GM12878 (cell line): ENCODE measurements around the gene TIMM8A. TPM values are rescaled to one million over a fixed set of nuclear protein-coding genes. Genes with fewer than 3 reads are reported as not detected.
A peak's percentile ranks its signal among the peaks of the same experiment; 100 is the strongest.
"Not testable (repeated sequence)": the region's sequence is repeated elsewhere in the genome, so short reads cannot be mapped to it uniquely, and the experiment has no call there.

Experiments used
- ATAC-seq: fragments of 200-7000 bp; cut with Tn5 transposase; 3 replicates; pipeline ENCODE4 v1.9.1; 2020; ENCODE audit warnings: mild to moderate bottlenecking, moderate library complexity
- BruUV-seq: library from RNA; stranded (reverse); fragments of 400-500 nt; replicated peaks from 2 replicates; lab custom pipeline; 2021; lab: Mats Ljungman, UMichigan
- CTCF ChIA-PET: fragments of 300-600 bp; sonication (Branson Sonifier 250); formaldehyde crosslinking; extraction: SDS; loops from one replicate; lab custom pipeline; 2021; ENCODE audit warnings: inconsistent platforms; lab: Yijun Ruan, JAX
- POLR2A ChIA-PET: fragments of 350-600 bp; formaldehyde crosslinking; extraction: SDS; loops from one replicate; lab custom pipeline; 2021; ENCODE audit warnings: inconsistent platforms; lab: Charles Lee
- RAD21 ChIA-PET: fragments of 300-600 bp; sonication (Branson Sonifier 250); formaldehyde crosslinking; loops from one replicate; lab custom pipeline; 2023; ENCODE audit warnings: antibody characterized with exemption; ENCODE audit not compliant: unreplicated experiment; lab: Charles Lee
- SMC1A ChIA-PET: fragments of 300-600 bp; sonication (Branson Sonifier 250); formaldehyde crosslinking; loops from one replicate; lab custom pipeline; 2023; ENCODE audit not compliant: unreplicated experiment, uncharacterized antibody; lab: Charles Lee
- DNase-seq: peaks from one replicate; pipeline ENCODE4 v3.0.0-alpha.2; 2011; ENCODE audit warnings: low read depth, low spot score
- FAIRE-seq: peaks from 3 replicates; lab custom pipeline; 2011; peaks lifted over from hg19 to GRCh38; lab: Jason Lieb, UNC
- H2AFZ ChIP-seq: 2 replicates; pipeline ENCODE4 v1.6.0; 2011; ENCODE audit warnings: low read depth, low read length, control low read depth; ENCODE audit not compliant: control insufficient read depth
- H3K27ac ChIP-seq: 2 replicates; pipeline ENCODE4 v1.5.1; 2011; ENCODE audit warnings: control low read depth; ENCODE audit not compliant: control insufficient read depth, insufficient read depth
- H3K27me3 ChIP-seq, 2 experiments: replicated peaks in 1 of 2; 2 replicates each; pipeline versions ENCODE4 v1.6.0 to v1.6.1; 2011; ENCODE audit warnings: low read length in 1 of 2; ENCODE audit not compliant: control insufficient read depth in 2 of 2, insufficient read depth in 2 of 2
- H3K36me3 ChIP-seq, 2 experiments: 2 replicates each; pipeline ENCODE4 v1.5.1; 2011; ENCODE audit warnings: low read length in 1 of 2; ENCODE audit not compliant: control insufficient read depth in 2 of 2, insufficient read depth in 2 of 2
- H3K4me1 ChIP-seq: 2 replicates; pipeline ENCODE4 v1.6.1; 2011; ENCODE audit warnings: mild to moderate bottlenecking, low read length, moderate library complexity, mixed read lengths; ENCODE audit not compliant: control insufficient read depth, insufficient read depth
- H3K4me2 ChIP-seq: 2 replicates; pipeline ENCODE4 v1.6.0; 2011; ENCODE audit warnings: control low read depth; ENCODE audit not compliant: control insufficient read depth, insufficient read depth
- H3K4me3 ChIP-seq: fragments of 200-600 bp; sonication (generic); 2 replicates; pipeline ENCODE4 v1.5.1; 2016
- H3K79me2 ChIP-seq: 2 replicates; pipeline ENCODE4 v1.6.0; 2011; ENCODE audit warnings: low read length; ENCODE audit not compliant: control insufficient read depth, insufficient read depth
- H3K9ac ChIP-seq: 2 replicates; pipeline ENCODE4 v1.8.0; 2011; ENCODE audit warnings: low read length, control low read depth, mixed read lengths; ENCODE audit not compliant: control insufficient read depth, insufficient read depth
- H3K9me3 ChIP-seq: replicated peaks from 3 replicates; pipeline ENCODE4 v1.5.1; 2011; ENCODE audit warnings: mild to moderate bottlenecking, low read length; ENCODE audit not compliant: control insufficient read depth, insufficient read depth
- H4K20me1 ChIP-seq: 2 replicates; pipeline ENCODE4 v1.6.0; 2011; ENCODE audit not compliant: control insufficient read depth, insufficient read depth
- JUNB ChIP-seq: IDR thresholded peaks from 2 replicates; pipeline ENCODE4 v1.6.1; 2016; ENCODE audit warnings: antibody characterized with exemption, mild to moderate bottlenecking
- RBBP5 ChIP-seq: fragments of 200-600 bp; sonication (generic); conservative IDR thresholded peaks from 2 replicates; pipeline ENCODE4 v1.6.1; 2016
- SPI1 ChIP-seq: IDR thresholded peaks from 2 replicates; pipeline ENCODE4 v1.6.1; 2011; ENCODE audit warnings: low read depth, mild to moderate bottlenecking, low read length, moderate library complexity, borderline replicate concordance; ENCODE audit not compliant: insufficient read depth
- YY1 ChIP-seq: IDR thresholded peaks from 2 replicates; pipeline ENCODE4 v1.6.1; 2011; ENCODE audit warnings: low read depth, mild to moderate bottlenecking, low read length
- WGBS: methylation state at CpG from one replicate; pipeline ENCODE4 v1.1.6; 2016; ENCODE audit warnings: low lambda C conversion rate; ENCODE audit not compliant: insufficient replicate concordance, insufficient coverage; ENCODE audit errors: missing lambda C conversion rate; 5-methylcytosine and 5-hydroxymethylcytosine counted together
- in situ Hi-C: fragments of 300-500 bp; cut with MboI; formaldehyde crosslinking; loops from 9 replicates; pipeline ENCODE4 v1.14.3; 2018; ENCODE audit warnings: mixed read lengths
- intact Hi-C: fragments of 100-400 bp; cut with micrococcal nuclease; formaldehyde crosslinking; loops from one replicate; pipeline ENCODE4 v1.14.2; 2022; ENCODE audit not compliant: unreplicated experiment
- polyA plus RNA-seq, 11 experiments: library from polyadenylated mRNA; depleted of rRNA in 4 of 11; unstranded in 6 of 11; stranded (reverse) in 5 of 11; fragments of >200 nt; fragmentation: Nextera tagmentation in 4 of 11; fragmentation: Illumina TruSeq in 1 of 11; extraction: Ambion mirVana in 4 of 11; extraction: Trizol in 1 of 11; gene quantifications; 1 replicate in 1 of 11; 2 replicates in 10 of 11; pipeline versions ENCODE4 v1.2.1 to v1.2.3, GENCODE V29; 2011 to 2016; ENCODE audit warnings: inconsistent platforms in 2 of 11, missing spikeins in 2 of 11, low read depth in 1 of 11
- total RNA-seq, 4 experiments: library from RNA; depleted of rRNA in 3 of 4; stranded (reverse); fragments of >200 nt in 3 of 4; fragmentation: Illumina TruSeq in 1 of 4; extraction: Trizol in 1 of 4; gene quantifications; 2 replicates each; pipeline versions ENCODE4 v1.2.1 to v1.2.3, GENCODE V29; 2013 to 2021
- TF ChIP-seq, protein P1 (sequence below): fragments of 450-650 bp; IDR thresholded peaks from 2 replicates; pipeline ENCODE4 v1.6.1; 2017; ENCODE audit warnings: mild to moderate bottlenecking
- TF ChIP-seq, protein P2 (sequence below): fragments of 450-650 bp; IDR thresholded peaks from 2 replicates; pipeline ENCODE4 v1.6.1; 2016; ENCODE audit warnings: mild to moderate bottlenecking
- TF ChIP-seq, protein P3 (sequence below): fragments of 450-650 bp; IDR thresholded peaks from 2 replicates; pipeline ENCODE4 v1.6.1; 2016; ENCODE audit warnings: mild to moderate bottlenecking, moderate library complexity, borderline replicate concordance

TIMM8A gene
- total and polyA plus RNA-seq, 10 of the 15 experiments (the other 5 are each of a cell fraction or from before 2014, with no cell fraction given) = 6.7 to 92.7 (median 26.5) TPM

DNA sequence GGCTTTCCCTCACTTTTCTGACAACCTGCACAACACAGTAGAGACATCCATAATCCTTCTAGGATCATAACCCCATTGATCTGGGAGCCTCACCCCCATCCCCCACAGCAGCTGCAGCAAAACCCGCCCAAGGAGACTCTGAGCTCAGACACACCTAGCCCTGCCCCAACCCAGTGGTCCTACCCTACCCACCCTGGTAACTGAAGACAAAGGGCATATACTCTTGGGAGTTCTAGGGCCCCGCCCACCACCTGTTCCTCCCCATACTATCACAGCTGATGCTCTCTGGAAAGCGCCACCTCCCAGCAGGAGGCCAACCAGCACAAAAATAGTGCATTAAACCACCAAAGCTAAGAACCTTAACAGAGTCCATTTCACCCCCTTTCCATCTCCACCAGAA, 21.9 kb downstream of the TIMM8A start:
- WGBS = 33% methylated on average over 3 of the region's 3 CpGs
- intact Hi-C loops, BruUV-seq, H3K27me3 ChIP-seq, POLR2A ChIA-PET, SMC1A ChIA-PET, ATAC-seq, H3K9ac ChIP-seq, CTCF ChIA-PET, H3K4me2 ChIP-seq, H3K79me2 ChIP-seq, H2AFZ ChIP-seq, H3K36me3 ChIP-seq, in situ Hi-C loops, RAD21 ChIA-PET, H3K4me3 ChIP-seq, H3K9me3 ChIP-seq, H3K27ac ChIP-seq, H3K4me1 ChIP-seq, H4K20me1 ChIP-seq, DNase-seq, FAIRE-seq: not testable (repeated sequence)

DNA sequence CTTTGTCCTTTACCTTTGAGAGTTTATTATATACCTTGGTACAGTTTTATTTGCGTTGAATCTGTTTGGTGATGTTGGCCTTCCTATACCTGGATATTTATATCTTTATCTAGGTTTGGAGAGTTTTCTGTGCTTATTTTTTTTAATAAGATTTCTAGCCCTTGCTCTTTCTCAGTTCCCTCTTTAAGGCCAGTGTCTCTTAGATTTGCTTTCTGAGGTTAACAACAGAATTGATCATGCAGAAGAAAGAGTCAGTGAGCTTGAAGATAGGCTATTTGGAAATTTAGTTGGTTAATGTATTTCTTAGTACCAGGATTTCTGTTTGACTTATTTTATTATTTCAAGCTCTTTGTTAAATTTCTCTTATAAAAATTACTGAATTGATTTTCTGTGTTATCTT, 44.8 kb downstream of the TIMM8A start:
- in situ Hi-C loops (no loop called here), intact Hi-C loops (no loop called here)
- H3K4me1 ChIP-seq = no peaks in the 10 kb centered on the region
- peak; percentile 49 for FAIRE-seq
- CTCF ChIA-PET = no interaction called here
- no peak overlapping the region for H3K4me3 ChIP-seq
- no peaks in the 10 kb centered on the region for H3K36me3 ChIP-seq
- WGBS = 11% methylated on average over 1 of the region's 1 CpG
- H3K27ac ChIP-seq = no peak overlapping the region
- no peak overlapping the region for H3K9ac ChIP-seq
- no TSS peak for BruUV-seq
- POLR2A ChIA-PET = no interaction called here
- DNase-seq = no peak
- H2AFZ ChIP-seq = no peak overlapping the region
- RAD21 ChIA-PET = no interaction called here
- no peaks in the 10 kb centered on the region for H3K9me3 ChIP-seq
- ATAC-seq = peak; percentile 17; the same call in 1 of the 3 replicates
- no peaks in the 10 kb centered on the region for H3K79me2 ChIP-seq
- SMC1A ChIA-PET = no interaction called here
- no peaks in the 10 kb centered on the region for H3K27me3 ChIP-seq
- H3K4me2 ChIP-seq = no peak overlapping the region
- no peaks in the 10 kb centered on the region for H4K20me1 ChIP-seq
- TF ChIP-seq SPI1 (peak; percentile 43; the same call in 1 of the 2 replicates), RBBP5 (no peak), JUNB (no peak), YY1 (no peak)
- TF ChIP-seq, protein P1, sequence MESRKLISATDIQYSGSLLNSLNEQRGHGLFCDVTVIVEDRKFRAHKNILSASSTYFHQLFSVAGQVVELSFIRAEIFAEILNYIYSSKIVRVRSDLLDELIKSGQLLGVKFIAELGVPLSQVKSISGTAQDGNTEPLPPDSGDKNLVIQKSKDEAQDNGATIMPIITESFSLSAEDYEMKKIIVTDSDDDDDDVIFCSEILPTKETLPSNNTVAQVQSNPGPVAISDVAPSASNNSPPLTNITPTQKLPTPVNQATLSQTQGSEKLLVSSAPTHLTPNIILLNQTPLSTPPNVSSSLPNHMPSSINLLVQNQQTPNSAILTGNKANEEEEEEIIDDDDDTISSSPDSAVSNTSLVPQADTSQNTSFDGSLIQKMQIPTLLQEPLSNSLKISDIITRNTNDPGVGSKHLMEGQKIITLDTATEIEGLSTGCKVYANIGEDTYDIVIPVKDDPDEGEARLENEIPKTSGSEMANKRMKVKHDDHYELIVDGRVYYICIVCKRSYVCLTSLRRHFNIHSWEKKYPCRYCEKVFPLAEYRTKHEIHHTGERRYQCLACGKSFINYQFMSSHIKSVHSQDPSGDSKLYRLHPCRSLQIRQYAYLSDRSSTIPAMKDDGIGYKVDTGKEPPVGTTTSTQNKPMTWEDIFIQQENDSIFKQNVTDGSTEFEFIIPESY = no peak
- TF ChIP-seq, protein P2, sequence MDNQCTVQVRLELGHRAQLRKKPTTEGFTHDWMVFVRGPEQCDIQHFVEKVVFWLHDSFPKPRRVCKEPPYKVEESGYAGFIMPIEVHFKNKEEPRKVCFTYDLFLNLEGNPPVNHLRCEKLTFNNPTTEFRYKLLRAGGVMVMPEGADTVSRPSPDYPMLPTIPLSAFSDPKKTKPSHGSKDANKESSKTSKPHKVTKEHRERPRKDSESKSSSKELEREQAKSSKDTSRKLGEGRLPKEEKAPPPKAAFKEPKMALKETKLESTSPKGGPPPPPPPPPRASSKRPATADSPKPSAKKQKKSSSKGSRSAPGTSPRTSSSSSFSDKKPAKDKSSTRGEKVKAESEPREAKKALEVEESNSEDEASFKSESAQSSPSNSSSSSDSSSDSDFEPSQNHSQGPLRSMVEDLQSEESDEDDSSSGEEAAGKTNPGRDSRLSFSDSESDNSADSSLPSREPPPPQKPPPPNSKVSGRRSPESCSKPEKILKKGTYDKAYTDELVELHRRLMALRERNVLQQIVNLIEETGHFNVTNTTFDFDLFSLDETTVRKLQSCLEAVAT = no peak
- TF ChIP-seq, protein P3, sequence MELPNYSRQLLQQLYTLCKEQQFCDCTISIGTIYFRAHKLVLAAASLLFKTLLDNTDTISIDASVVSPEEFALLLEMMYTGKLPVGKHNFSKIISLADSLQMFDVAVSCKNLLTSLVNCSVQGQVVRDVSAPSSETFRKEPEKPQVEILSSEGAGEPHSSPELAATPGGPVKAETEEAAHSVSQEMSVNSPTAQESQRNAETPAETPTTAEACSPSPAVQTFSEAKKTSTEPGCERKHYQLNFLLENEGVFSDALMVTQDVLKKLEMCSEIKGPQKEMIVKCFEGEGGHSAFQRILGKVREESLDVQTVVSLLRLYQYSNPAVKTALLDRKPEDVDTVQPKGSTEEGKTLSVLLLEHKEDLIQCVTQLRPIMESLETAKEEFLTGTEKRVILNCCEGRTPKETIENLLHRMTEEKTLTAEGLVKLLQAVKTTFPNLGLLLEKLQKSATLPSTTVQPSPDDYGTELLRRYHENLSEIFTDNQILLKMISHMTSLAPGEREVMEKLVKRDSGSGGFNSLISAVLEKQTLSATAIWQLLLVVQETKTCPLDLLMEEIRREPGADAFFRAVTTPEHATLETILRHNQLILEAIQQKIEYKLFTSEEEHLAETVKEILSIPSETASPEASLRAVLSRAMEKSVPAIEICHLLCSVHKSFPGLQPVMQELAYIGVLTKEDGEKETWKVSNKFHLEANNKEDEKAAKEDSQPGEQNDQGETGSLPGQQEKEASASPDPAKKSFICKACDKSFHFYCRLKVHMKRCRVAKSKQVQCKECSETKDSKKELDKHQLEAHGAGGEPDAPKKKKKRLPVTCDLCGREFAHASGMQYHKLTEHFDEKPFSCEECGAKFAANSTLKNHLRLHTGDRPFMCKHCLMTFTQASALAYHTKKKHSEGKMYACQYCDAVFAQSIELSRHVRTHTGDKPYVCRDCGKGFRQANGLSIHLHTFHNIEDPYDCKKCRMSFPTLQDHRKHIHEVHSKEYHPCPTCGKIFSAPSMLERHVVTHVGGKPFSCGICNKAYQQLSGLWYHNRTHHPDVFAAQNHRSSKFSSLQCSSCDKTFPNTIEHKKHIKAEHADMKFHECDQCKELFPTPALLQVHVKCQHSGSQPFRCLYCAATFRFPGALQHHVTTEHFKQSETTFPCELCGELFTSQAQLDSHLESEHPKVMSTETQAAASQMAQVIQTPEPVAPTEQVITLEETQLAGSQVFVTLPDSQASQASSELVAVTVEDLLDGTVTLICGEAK = no peak
